GM19452 (cell line): ENCODE data around the gene KIAA2012.

ENCODE experiments used
- ATAC-seq: cut with Tn5 transposase; IDR thresholded peaks from one replicate; pipeline ENCODE4 v1.9.1; 2021; ENCODE audit not compliant: unreplicated experiment

KIAA2012 gene

GRCh38 chr2:202148515-202149154, 75.6 kb downstream of the KIAA2012 start:
- ATAC-seq: no peak

DNA sequence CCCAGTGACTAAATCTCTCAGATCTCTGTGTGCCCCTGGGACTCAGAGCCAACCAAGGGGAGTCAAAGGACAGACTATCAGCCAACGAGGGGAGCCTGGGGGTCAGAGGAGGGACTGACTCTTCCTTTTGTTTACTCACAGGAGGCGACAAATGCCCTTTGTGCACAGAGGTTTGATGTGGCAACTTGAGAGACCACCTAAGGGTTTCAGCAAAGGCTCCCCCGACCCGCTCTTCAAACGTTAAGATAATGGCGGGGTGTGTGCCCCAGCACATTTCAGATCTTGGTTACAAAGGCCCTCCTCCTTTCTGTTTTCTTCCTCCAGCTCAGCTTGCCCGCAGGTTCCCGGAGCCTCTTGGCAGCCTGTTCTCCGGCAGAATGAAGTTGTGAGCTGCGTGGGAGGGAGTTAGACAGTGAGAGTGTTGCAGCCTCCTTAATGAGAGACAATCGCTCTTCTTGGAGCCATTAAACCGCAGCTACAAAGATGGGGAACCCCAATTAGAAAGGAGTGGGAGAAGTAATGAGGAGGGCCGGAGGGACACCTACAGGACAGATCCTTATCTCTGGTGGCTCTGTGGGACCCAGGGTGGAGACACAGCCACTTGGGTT, 76.2 kb downstream of the KIAA2012 start:
- no peak for ATAC-seq

DNA sequence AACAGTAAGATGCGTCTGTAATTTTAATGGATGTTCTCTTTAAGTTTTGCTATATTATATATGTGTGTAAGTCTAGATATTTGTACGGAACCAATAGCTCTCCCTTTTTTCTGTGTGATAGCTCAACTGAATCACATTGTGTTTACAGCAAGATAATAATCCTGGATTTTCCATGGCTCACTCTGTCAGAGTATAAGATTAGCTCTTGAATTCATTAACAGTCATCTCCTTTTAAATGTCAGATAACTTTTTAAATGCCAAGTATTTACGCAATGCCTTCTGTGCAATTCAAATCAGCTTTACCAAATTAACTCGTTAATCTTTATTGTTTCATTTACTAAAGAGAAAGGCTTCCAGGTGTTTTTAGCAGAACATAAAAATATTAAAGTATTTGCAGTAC, 76.9 kb downstream of the KIAA2012 start:
- ATAC-seq: no peak

DNA sequence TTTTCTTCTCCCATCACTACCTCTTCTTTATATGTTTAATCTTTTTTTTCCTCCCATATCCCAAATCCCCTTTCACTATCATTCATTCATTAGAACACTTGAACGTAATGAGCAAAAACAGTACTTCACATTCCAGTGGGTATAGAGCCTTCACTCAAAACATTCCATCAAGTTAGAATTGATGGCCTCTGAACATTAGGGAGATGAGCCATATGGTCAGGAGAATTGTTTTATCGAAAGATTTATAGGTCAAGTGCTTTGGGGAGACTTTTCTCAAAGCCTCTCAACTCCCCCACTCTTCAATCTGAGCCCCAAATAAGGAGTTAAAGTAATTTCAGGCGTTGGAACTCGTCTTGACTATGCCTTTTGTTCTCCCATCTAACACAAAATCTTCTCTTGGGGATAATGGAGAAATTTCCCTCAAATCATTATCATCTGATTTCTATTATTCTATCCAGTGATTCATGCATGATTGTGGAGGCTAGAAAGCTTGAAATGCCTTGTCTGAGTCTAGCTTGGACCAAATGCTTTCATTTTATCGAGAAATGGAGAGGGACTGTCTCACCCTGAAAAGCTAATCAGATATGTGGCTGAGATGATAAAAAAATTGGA, 79.2 kb downstream of the KIAA2012 start:
- no peak for ATAC-seq

DNA sequence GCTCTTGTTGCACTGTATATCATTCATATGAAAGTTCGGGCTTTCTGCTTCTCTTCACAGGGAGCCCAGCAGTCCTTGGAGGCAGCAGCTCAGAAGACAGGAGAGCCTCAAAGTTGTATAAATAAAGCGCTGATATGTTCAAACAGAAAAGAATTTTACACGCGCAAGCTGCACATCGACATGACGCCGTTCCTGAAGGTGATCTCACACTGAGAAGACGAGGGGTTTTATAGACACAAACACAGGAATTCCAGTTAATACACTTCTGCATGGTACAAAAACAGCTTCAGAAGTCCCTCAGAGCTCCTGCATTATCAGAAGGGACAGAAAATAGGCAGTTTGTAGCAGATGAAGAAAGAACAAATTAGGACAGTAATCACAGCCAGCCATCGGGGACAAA, 81.6 kb downstream of the KIAA2012 start:
- no peak for ATAC-seq

- ATAC-seq: no peak
Measured at GRCh38 chr2:202157211-202157990, 84.3 kb downstream of the KIAA2012 start.

GRCh38 chr2:202158796-202159195, 85.7 kb downstream of the KIAA2012 start:
- no peak for ATAC-seq

DNA sequence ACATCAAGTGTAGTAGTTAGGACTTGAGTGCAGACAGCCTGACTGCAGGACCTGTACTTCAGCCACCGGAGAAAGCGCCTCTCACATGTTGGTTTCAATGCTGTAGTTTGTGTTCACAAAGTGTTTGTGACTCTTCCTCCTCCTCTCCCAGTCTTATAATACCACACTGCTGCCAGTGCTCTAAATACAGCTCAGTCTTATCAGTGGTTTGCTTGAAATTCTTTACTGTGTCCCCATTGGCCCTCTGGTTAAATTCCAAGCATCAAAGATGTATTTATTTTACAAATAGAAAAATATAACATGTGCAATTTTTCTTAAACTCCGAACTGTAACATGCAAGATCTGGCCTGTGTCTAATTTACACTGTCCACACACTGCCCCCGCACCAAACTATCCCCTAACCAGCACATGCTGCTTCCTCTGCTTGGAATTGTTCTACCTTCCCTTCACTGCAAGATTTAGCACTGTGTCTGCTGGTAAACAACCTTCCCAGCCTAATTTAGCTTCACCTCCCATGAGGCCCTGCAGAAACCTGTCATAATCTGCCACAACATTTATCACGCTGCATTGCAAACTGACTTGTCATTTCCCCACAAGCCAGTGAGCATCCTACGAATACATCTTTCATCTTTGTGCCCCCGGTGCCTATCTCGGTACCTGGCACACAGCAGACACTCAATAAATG, 88.2 kb downstream of the KIAA2012 start:
- no peak for ATAC-seq

DNA sequence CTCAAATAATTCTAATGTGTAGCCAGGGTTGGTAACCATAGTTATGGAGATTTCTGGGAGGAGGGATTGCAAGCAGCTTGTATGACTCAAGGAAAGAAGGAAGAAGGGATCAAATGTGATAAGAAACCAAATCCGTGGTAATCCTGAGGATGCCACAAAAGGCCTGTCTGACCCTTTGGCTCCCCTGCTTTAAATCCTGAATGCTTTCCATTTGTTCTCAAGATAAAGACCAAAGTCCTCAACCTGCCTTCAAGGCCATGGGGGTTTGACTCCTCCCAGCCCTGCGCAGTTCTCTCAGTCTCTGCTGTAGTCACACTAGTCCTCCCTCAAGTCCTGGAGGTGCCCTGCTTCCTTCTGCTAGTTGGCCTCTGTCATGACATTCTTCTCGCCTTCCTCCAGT, 91.4 kb downstream of the KIAA2012 start:
- no peak for ATAC-seq

DNA sequence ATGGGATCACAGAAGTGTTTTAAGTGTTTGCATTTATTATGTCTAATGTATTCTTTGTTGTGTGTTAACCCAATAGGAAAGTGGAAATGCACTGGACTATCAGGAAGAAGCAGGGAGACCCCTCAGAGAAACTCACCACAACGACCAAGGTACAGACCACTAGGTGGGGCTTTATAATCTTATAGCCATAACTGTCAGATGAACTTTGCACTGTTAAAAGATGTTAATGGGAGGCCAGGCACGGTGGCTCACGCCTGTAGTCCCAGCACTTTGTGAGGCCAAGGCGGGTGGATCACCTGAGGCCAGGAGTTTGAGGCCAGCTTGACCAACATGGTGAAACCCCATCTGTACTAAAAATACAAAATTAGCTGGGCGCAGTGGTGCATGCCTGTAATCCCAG, 92.2 kb downstream of the KIAA2012 start:
- ATAC-seq: no peak

DNA sequence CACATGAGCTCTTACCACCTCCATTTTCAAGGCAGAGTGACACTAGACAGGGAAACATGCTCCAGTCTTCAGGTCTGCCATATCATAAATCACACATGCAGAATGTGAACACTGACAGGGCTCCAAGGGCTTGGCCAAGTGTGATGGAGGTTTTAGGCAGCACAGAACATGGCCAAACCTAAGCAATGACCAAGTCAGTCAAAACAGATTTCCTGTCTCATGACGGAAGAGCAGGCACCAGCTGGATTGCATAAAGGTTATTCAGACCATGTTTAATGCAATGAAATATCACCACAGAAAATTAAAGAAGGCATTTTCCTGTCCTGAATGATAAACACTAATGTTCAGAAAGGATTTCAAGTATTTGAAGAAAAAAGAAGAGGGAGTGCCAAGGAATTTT, 92.9 kb downstream of the KIAA2012 start:
- no peak for ATAC-seq

GRCh38 chr2:202169131-202169530, 96.1 kb downstream of the KIAA2012 start:
- no peak for ATAC-seq

GRCh38 chr2:202169832-202170424, 96.9 kb downstream of the KIAA2012 start:
- ATAC-seq: no peak

DNA sequence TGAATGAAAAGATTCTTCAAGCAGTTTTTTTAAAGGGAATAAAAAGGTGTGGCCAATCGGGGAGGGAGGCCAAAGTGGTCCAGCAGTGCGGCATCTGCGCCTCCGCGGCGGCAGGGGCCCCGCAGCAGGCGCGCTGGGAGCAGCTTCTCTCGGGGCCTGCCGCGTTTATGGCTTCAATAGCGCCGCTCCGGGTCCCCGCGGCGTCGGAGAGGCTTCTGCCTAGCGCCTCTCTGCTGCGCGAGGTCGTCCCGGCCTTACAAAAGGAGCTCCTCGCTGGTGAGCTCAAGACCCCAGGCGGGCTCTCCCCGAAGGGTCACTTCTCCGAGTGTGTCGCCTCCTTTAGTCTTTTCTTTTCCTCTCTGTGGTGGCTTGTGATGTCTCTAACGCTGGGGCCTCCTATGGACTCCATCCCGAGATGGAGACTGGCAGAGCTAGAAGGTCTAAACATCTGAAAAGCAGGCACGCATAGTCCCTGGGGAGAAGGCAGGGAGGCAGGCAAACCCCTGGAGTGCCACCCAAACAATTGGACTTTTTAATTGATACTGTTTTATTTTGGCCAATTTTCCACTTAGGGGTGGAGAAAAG, 98.3 kb downstream of the KIAA2012 start:
- no peak for ATAC-seq

DNA sequence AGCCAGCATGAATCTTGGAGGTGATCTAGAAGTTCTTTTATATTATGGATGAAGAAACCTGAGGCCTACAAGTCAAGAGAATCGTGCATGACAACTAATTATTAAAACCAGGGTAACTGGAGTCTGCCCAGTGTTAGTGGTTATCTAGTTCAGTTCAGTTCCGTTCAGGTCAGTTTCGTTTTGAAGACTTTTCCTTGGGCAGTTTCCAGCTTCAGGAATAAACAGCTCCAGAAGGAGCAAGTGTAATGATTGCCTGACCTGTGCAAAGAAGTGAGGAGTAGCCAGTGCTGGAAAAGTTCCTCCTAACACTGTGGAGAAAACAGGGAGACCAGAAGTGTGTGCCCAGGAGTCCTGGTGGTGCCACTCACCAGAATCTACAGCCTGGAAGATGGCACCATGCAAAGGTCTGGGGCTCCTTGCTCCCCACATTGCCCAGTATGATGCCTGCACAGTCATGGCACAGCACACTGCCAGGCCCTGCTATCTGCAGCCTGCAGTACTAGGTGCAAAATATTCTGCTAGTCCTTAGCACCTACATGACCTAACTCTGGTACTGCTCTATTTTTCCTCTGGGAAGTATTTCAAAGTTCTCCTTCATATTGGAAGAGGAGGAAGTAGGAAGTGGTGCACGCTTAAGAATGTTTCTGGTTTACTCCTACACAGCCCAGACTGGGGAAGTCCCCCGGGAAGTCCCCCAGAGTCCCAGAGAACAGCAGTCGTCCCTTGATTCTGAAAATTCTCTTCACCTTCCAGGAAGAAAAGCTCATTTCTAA, 99.6 kb downstream of the KIAA2012 start:
- no peak for ATAC-seq

- no peak for ATAC-seq
Measured at GRCh38 chr2:202178346-202178958, 105.4 kb downstream of the KIAA2012 start.

- no peak for ATAC-seq
Measured at GRCh38 chr2:202184557-202184956, 111.5 kb downstream of the KIAA2012 start.

- no peak for ATAC-seq
Measured at GRCh38 chr2:202185156-202185555, 112.1 kb downstream of the KIAA2012 start.

DNA sequence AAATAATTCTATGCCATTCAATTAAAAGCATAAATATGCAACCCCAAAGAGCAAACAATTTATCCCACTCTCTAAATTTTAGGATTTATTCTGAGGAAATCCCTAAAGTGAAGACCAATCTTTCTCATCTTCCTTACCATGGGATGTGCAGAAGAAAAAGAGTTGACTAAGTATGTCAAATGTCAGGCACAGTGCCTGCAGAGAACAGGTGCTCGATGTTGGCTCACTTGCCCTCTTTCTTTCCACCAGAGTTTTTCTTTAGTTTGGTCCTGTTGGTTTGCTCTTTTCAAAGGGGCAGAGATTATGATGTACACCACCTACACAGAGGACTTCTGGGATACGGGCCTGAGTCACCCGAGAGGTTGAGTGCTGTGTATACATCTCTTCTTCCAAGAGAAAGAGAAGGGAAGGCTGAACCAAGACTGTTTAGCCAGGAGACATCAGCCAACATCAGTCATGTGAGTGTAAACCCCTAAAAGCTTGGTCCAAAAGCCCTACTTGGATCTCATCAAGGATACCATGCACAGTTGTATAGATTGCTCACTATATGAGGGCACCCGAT, 113.7 kb downstream of the KIAA2012 start:
- ATAC-seq: no peak
